DND-41 (cell line): ENCODE data around the gene TOX3.

ENCODE experiments used
- ATAC-seq: fragments of 200-7000 bp; cut with Tn5 transposase; 3 replicates; pipeline ENCODE4 v1.9.1; 2021; ENCODE audit warnings: low read depth; ENCODE audit not compliant: insufficient read depth
- DNase-seq: peaks from one replicate; pipeline ENCODE4 v3.0.0-alpha.2; 2020
- H2AFZ ChIP-seq: 2 replicates; pipeline ENCODE4 v1.6.0; 2012; ENCODE audit warnings: low read depth, low read length
- H3K27ac ChIP-seq: 2 replicates; pipeline ENCODE4 v1.5.1; 2012; ENCODE audit warnings: low read length, inconsistent platforms
- H3K27me3 ChIP-seq: fragments of 200-600 bp; sonication (generic); 2 replicates; pipeline ENCODE4 v1.6.0; 2012; ENCODE audit warnings: low read length, mild to moderate bottlenecking, inconsistent platforms; ENCODE audit not compliant: insufficient read depth, poor library complexity
- H3K36me3 ChIP-seq: 2 replicates; pipeline ENCODE4 v1.5.1; 2012; ENCODE audit warnings: low read length, inconsistent platforms; ENCODE audit not compliant: insufficient read depth
- H3K4me1 ChIP-seq: 2 replicates; pipeline ENCODE4 v1.5.1; 2012; ENCODE audit warnings: mild to moderate bottlenecking, low read length; ENCODE audit not compliant: insufficient read depth
- H3K4me2 ChIP-seq: 2 replicates; pipeline ENCODE4 v1.6.0; 2012; ENCODE audit warnings: mild to moderate bottlenecking, moderate library complexity, low read length, inconsistent platforms; ENCODE audit not compliant: insufficient read depth
- H3K4me3 ChIP-seq, 2 experiments: fragments of 200-600 bp in 1 of 2; shearing (Covaris generic) in 1 of 2; 2 replicates each; pipeline ENCODE4 v1.5.1; 2012 to 2016; ENCODE audit warnings: inconsistent platforms in 2 of 2, low read length in 2 of 2, mild to moderate bottlenecking in 2 of 2, low read depth in 1 of 2, moderate library complexity in 1 of 2
- H3K79me2 ChIP-seq: 2 replicates; pipeline ENCODE4 v1.6.0; 2012; ENCODE audit warnings: low read length, inconsistent platforms; ENCODE audit not compliant: insufficient read depth
- H3K9ac ChIP-seq: 2 replicates; pipeline ENCODE4 v1.6.0; 2012; ENCODE audit warnings: low read depth, mild to moderate bottlenecking, inconsistent platforms, low read length, moderate library complexity
- H3K9me3 ChIP-seq: 2 replicates; pipeline ENCODE4 v1.5.1; 2012; ENCODE audit warnings: low read length, moderate library complexity, mild to moderate bottlenecking, inconsistent platforms; ENCODE audit not compliant: insufficient read depth, severe bottlenecking
- H4K20me1 ChIP-seq: 2 replicates; pipeline ENCODE4 v1.6.0; 2012; ENCODE audit warnings: low read length; ENCODE audit not compliant: insufficient read depth
- EZH2 ChIP-seq: IDR thresholded peaks from 3 replicates; pipeline ENCODE4 v1.6.1; 2012; ENCODE audit warnings: borderline replicate concordance, low read depth, mild to moderate bottlenecking, moderate library complexity, low read length, inconsistent platforms; ENCODE audit not compliant: severe bottlenecking
- TF ChIP-seq, protein P1 (sequence below): IDR thresholded peaks from 2 replicates; pipeline ENCODE4 v1.5.1; 2012; ENCODE audit warnings: borderline replicate concordance, low read length, moderate library complexity, mild to moderate bottlenecking; ENCODE audit not compliant: poor library complexity, severe bottlenecking; ENCODE audit errors: extremely low read depth

The TOX3 gene

DNA sequence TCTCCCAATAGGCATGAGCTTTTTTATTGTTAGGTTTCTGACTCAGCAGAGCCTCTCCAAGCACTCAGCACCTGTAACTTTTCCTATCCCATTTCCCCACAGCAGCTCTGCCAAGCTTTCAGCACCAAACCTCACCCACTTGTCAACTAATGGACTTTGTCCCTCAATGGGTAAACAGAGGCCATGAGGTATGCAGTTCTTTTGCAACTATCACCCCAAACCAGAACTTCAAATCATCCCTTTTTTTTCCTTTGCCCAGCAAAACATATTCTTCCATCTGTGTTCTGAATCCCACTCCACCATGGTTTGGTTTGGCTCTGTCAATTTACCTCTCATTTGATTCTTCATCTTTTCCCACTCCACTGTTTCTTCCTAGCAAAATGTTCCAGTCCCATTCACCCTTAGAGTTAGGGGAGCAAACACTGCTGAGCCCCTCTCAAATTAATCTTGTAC is 58.1 kb downstream of the TOX3 start:
- DNase-seq, result no peak
- TF ChIP-seq, protein P1, sequence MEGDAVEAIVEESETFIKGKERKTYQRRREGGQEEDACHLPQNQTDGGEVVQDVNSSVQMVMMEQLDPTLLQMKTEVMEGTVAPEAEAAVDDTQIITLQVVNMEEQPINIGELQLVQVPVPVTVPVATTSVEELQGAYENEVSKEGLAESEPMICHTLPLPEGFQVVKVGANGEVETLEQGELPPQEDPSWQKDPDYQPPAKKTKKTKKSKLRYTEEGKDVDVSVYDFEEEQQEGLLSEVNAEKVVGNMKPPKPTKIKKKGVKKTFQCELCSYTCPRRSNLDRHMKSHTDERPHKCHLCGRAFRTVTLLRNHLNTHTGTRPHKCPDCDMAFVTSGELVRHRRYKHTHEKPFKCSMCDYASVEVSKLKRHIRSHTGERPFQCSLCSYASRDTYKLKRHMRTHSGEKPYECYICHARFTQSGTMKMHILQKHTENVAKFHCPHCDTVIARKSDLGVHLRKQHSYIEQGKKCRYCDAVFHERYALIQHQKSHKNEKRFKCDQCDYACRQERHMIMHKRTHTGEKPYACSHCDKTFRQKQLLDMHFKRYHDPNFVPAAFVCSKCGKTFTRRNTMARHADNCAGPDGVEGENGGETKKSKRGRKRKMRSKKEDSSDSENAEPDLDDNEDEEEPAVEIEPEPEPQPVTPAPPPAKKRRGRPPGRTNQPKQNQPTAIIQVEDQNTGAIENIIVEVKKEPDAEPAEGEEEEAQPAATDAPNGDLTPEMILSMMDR, result no peak
- no peak for TF ChIP-seq EZH2

GRCh38 chr16:52487849-52488457 is 59.0 kb downstream of the TOX3 start:
- H3K27me3 ChIP-seq, result no peaks in the 10 kb centered on the region
- no peaks in the 10 kb centered on the region for H3K36me3 ChIP-seq
- no peaks in the 10 kb centered on the region for H3K79me2 ChIP-seq
- H3K9me3 ChIP-seq, result no peaks in the 10 kb centered on the region
- H3K4me3 ChIP-seq, result no peak overlapping the region
- no peaks in the 10 kb centered on the region for H4K20me1 ChIP-seq
- ATAC-seq, result no peak
- H3K9ac ChIP-seq, result no peak overlapping the region
- no peak overlapping the region for H2AFZ ChIP-seq
- H3K4me2 ChIP-seq, result no peak overlapping the region
- no peaks in the 10 kb centered on the region for H3K4me1 ChIP-seq
- TF ChIP-seq, protein P1, result no peak
- no peak for TF ChIP-seq EZH2
- H3K27ac ChIP-seq, result no peak overlapping the region
- no peak for DNase-seq

More for the DNA sequence above, 58.1 kb downstream of the TOX3 start:
- no peaks in the 10 kb centered on the region for H3K9me3 ChIP-seq
- no peaks in the 10 kb centered on the region for H4K20me1 ChIP-seq
- no peak overlapping the region for H3K4me2 ChIP-seq
- no peak for ATAC-seq
- H3K9ac ChIP-seq, result no peak overlapping the region
- H3K27ac ChIP-seq, result no peak overlapping the region
- H3K4me3 ChIP-seq, result no peak overlapping the region
- H3K27me3 ChIP-seq, result no peaks in the 10 kb centered on the region
- no peak overlapping the region for H2AFZ ChIP-seq
- H3K36me3 ChIP-seq, result no peaks in the 10 kb centered on the region
- H3K79me2 ChIP-seq, result no peaks in the 10 kb centered on the region
- H3K4me1 ChIP-seq, result no peaks in the 10 kb centered on the region

- Histone ChIP-seq H3K4me3 (no peak overlapping the region), H3K4me2 (no peak overlapping the region), H3K4me1 (no peaks in the 10 kb centered on the region), H4K20me1 (no peaks in the 10 kb centered on the region), H3K27me3 (no peaks in the 10 kb centered on the region), H3K79me2 (no peaks in the 10 kb centered on the region), H3K9ac (no peak overlapping the region), H3K27ac (no peak overlapping the region), H2AFZ (no peak overlapping the region), H3K9me3 (no peaks in the 10 kb centered on the region), H3K36me3 (no peaks in the 10 kb centered on the region)
- DNase-seq, result no peak
- no peak for ATAC-seq
- no peak for TF ChIP-seq EZH2
- TF ChIP-seq, protein P1, result no peak
Observed at GRCh38 chr16:52480237-52480636, 66.7 kb downstream of the TOX3 start.
